Stimulated activated CD8-positive, alpha-beta memory T cell treated with anti-CD3 and anti-CD28 coated beads, Interleukin-4, amount 100 ng/mL, for 4 hours (primary cell): ENCODE results near the gene IL4I1.
A peak's percentile ranks its signal among the peaks of the same experiment; 100 is the strongest.

Experiments used
- DNase-seq, 2 donors: peaks; one replicate each; pipeline ENCODE4 v3.0.0-alpha.2; 2020; ENCODE audit warnings: low read depth in 2 of 2, low spot score in 1 of 2

The IL4I1 gene

DNA sequence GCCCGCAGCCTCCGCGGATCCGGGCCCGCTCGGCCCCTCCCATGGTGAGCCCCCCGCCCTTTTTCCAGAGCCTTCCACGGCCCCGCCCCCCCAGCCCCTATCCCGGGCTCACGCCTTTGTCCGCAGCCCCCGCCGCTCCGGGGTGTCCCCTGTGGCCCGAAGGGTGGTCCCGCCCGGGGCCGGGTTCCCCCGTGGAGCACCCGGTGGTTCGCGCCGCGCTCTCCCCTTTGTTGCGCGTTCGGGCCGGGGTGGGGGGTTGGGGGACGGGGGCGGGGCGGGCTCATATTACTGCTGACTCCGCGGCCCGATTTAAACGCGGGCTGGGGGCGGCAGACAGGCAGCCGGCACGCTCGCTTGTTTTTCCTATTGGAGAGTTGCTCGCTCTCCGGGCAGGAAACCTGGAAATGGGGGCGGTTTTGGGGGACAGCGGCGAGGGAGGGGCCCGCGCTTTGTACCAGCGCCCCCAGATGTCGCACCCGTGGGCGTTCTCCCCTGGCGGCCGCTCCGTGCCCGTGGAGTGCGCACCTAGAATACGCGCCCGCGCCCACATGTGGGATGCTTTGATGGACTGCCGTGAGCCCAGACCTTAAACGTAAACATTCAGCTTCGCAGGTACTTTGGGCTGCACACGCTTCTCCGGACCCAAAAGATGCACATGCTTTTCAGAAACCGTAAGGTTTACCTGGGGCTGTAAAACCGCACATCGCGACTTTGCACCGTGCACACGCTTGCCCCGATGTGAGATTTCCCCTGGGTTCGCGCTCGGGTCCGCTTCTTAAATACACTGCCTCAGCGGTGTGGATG lies 45.0 kb downstream of the IL4I1 start:
- DNase-seq, result no peak

DNA sequence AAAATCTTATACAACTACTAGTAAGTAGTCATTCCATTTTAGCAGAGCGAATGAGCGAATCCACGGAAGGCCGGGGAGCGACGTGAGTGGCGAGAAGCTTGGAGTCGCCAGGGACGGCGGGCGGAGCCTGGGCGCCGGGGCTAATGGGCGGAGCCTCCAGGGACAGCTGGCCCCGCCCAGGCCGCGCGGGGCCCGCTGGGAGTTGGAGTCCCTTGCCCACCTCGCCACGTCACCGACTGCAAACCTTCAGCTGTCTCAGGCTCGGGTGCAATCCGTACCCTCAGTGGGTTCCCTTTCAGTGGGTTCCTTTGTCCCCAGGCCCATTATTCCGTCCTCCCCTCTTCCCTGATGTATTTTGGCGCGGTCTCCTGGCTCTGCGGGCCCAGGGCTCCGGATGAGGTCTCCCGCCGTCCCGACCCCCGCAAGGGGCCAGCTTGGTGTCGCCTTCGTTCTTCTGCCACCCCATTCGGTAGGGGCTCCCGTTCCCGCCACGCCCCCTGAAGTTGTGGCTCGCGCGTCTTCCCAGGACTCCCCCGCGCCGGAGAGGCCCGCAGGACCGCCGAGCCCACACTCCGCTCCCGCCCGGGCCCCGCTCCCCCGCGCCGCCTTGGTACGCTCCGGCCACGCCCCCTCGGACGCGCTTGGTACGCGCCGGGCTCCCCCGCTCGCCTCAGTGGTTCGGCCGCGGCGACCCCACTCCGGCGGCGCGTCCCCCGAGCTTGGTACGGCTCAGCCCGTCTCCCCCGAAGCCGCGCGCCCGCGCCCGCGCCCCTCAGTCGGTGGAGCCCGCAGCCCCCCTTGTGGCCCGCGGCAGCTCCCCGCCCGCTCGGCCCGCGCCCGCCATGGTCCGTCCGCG lies 46.0 kb downstream of the IL4I1 start, which contains the start of gene PTOV1:
PTOV1 (plus strand) TSS at position 673 of the 856 bp plus-strand sequence.
- DNase-seq, result peak; percentile 68 to 71

DNA sequence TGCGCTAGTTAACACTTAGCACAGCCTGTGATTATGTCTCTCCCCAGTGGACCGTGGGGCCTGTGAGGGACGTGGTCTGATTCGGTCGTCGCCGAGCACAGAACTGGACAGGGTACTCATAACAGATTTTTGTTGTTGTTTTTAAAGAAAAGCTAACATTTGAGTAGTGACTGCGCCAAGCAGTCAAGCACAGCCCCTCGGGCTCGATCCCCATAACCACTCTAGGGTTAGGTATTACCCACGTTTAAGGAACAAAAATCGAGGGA lies 46.5 kb downstream of the IL4I1 start:
- no peak for DNase-seq

DNA sequence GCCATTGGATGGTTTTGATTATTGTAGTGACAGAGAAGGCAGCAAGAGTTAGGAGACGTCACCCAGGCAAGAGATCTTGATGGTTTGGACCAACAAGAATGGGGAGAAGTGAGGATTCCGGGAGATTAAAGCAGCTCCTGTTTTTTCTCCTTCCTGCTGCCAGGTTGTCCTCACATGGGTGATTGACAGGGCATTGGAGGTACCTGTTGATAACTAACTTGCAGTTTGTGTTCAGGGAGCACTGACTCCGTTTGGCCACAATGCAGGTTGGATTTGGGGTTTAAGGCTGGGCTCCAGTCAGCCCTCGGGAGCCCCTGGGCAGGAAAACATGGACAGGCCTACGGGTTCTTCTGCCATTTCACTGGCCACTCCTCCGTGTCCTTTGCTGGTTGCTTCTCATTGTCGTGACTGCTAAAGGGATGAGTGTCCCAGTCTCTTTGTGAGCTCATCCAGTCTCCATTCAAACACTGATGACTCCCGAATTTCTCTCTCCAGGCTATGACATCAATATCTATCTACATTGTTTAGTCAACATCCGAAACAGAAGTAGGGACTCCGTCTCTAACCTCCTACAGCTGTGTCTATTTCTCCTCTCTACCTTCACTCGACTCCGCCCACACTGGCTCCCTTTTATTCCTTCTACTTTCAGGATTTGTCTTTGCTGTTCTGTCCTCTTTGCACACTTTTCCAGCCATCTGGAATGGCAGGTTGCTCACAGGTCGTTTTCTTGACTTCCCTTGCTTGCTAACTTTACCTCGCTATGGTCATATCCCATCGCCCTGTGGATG lies 47.1 kb downstream of the IL4I1 start:
- DNase-seq, result no peak

DNA sequence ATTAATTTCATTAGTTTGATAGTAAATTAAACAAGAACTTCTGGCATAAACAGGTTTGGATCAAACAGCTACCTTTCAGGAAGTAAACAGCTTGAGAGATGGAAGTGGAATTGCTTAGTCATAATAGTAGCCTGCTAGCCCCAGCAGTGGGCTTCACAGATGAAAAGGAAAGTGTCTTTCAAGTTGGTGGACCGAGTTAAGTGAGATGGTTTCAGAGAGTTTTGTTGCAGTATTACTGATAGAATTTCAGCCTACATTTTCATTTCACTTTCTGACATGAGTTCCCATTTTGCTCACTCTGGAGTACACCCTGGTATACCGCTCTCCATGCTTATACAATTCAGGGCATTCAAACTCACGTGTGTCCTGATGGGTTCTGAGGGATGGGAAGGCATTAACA lies 47.7 kb downstream of the IL4I1 start:
- no peak for DNase-seq

DNA sequence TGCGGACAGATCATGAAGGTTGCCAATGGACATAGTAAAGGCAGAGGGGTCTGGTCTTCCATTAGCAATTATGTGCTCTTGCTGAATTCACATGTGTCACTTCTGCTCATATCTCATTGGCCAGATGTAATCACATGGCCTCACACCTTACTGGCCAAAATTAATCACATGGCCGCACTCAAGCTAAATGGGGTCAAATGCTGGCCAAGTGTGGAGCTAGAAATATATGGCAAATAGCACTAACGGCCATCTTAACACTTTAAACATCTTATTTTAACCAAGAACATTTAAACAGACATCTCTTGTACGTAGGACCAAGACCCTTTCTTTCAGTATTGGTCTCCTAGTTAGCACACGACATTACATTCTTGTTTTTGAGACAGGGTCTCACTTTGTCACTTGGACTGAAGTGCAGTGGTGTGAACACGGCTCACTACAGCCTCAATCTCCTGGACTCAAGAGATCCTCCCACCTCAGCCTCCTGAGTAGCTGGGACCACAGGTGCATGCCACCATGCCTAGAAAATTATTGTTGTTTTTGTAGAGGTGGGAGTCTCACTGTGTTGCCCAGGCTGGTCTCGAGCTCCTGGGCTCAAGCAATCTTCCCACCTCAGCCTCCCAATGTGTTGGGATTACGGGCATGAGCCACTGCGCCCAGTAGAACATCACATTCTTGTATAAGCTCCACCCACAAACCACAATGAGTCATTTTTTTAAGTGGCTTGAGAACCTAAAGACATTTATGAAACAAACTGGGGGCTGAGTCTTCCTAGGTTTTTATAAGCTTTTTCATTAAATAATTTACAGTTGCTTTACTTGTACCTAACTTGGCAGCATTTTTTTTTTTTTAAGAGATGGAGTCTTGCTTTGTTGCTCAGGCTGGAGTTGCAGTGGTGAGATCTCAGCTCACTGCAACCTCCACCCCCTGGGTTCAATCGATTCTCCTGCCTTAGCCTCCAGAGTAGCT lies 48.7 kb downstream of the IL4I1 start:
- DNase-seq, result no peak

DNA sequence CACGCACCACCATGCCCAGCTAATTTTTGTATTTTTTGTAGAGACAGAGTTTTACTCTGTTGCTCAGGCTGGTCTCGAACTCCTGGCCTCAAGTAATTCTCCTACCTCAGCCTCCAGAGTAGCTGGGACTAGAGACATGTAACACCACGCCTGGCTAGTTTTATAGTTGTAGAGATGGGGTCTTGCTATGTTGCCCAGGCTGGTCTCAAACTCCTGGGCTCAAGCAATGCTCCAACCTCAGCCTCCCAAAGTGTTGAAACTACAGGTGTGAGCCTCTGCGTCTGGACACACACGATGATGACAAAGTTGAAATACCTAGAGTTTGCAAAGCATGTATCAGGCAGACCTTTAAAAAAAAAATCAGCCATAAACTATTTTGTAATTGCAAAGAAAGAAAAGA lies 50.3 kb downstream of the IL4I1 start:
- DNase-seq, result no peak

DNA sequence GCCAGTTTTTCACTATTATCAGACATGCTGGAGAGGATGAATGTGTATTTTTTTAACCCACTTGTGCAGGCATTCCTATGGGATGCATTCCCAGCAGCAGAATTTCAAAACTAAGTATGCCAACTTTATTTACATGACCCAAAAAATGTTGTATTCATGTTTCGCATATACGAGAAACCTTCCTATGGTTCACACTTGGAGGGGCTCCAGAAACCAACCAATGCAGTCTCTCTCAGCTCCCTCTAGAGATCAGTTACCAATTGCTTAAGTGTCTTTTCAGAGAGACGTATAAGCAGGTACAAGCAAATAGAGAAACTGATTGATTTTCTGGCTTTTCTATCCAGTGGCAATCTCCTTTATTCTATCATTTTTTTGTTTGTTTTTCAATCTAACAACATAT lies 51.3 kb downstream of the IL4I1 start:
- DNase-seq, result no peak

DNA sequence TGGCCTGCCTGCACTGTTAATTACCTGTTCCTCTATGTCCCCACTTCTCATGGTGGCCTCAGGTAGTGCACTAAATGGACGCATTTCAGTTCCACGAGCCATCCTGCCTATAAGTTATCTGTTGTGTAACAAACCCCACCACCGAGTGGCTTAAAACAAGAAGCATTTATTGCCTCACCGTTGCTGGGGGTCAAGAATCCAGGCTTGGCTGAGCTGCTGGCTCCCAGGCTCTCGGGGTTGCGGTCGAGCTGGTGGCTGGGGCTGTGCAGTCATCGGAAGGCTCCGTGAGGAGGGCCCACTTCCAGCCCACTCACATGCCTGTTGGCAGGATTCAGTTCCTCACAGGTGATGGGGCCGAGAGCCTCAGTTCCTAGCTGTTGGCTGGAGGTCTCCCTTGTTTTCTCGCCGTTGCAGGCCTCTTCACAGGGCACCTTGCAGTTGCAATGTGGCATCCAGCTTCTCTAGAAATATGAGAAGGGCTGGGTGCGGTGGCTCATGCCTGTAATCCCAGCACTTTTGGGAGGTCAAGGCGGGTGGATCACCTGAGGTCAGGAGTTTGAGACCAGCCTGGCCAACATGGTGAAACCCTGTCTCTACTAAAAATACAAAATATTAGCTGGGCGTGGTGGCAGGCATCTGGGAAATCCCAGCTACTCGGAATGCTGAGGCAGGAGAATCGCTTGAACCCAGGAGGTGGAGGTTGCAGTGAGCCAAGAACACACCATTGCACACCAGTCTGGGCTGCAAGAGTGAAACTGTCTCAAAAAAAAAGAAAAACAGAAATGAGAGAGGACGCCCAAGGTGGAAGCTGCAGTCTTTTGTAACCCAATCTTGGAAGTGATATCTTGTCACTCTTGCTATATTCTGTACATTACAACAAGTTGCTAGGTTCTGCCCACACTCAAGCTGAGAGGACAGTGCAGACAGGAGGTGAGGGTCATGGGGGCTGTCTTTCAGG lies 52.3 kb downstream of the IL4I1 start:
- DNase-seq, result no peak

DNA sequence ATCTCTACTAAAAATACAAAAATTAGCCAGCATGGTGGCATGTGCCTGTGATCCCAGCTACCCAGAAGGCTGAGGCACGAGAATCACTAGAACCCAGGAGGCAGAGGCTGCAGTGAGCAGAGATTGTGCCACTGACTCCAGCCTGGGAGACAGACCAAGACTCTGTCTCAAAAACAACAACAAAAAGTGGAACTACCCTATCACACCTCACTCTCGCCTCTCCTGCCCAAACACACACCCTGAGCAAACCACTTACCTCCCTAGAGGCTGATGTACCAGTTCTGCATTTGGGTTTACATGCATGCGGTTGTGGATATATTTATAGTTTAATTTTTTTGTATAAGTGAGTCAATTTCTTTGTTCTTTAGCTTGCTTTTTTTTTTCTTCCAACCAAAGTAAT lies 53.4 kb downstream of the IL4I1 start:
- no peak for DNase-seq

DNA sequence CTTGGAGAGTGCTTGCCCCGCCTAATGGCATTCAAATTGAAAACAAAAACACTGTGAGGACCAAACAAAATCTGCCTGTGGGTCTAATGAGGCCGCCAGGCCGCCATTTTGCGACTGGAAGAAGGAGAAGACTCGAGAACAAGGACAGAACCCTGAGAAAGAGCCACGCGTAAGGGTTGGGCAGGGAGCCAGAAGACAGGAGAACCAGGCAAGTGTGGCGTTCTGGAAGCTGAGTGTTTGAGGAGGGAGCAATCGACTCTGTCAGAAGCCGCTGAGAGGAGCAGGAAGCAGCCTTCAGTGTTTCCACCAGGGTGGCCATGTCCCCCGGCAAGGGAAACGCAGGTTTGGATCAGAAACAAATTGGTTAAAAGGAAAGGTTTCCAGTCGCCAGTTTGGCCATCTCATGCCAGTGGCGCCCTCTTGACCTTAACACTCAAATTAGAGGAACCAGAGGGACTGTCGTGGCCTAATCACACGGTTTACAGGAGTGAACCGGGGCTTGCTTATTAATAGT lies 55.9 kb downstream of the IL4I1 start:
- no peak for DNase-seq

DNA sequence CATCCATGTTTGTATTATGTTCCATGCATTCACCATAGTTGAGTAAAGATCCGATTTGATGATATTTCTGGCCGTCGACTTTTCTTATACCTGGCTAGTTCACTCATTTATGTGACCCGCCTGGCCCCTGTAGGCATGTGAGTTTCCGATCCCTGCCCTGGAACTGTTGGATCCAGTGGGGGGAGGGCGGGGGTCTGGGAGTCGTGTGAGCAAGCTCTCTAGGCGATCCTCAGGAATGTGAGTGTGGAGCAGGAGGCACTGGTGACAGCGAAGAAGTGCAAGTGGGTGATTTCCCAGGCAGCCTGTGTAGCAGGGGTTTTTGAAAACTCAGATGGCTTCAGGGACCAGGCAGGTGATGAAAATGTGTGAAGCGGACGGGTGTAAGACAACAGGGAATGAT lies 56.4 kb downstream of the IL4I1 start:
- DNase-seq, result no peak

DNA sequence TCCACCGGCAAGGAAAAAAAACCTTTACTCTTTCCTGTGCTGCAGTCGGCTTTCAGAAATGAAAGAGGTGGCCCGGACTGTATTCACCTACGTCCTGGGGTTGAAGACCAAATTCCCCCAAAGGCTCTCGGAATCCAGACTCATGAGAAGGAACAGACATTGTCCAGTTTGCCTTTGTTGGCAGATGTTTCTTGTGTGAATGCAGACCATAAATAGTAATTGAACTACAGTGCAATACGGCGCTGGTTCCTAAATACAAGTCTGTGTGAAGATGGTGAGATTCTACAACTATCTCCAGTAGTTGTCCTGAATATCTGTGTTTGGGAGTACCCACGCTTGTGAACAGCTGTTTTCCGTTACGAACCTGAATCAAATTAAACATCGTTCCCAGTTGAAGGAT lies 57.0 kb downstream of the IL4I1 start:
- no peak for DNase-seq
